ENCODE measurements around the gene RPL29.
"Not testable (repeated sequence)": the region's sequence is repeated elsewhere in the genome, so short reads cannot be mapped to it uniquely, and the experiment has no call there.

RPL29 gene

DNA sequence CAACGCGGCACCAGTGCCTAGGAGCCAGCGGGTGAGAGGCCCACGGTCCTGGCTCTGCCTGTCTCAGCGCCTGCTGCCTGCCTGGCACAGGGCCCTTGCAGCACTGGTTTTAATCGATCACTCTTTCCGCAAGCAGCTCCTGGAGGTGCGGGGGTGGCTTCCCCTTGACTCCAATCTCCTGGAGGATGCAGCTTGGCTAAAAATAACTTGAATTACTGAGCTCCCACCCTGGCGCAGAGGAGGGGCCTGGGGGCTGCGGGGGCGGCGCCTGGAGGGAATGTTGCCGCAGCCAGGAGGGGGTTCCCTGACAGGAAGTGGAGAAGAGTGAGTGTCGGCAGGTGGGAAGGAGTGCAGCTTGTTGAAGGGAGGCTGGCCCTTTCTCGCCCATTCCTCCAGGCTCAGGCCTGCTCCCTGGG lies 9.9 kb upstream of the RPL29 start:
- no peak for DNase-seq (ENCODE audit: low read depth)

DNA sequence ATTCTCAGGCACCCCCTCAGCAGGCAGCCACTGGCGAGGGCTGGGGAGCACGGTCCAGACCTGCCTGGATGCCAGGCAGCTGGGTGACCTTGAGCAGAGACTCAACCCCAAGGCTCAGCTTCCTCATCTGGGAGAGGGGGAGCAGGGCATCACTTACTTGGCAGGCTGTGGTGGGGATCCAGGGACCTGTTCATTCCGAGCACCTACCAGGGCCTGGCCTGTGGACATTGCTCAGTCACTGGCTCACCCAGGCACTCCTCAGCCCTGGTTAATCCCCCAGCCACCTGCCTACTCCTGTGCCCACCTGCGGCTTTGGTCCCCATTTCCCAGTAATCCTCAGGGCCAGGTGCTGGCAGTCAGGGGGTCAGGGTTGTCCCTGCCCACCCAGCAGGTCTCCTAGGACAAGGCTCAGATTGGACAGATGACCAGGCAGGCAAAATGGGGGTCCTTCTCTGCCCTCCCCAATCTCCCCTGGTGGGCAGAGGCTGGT lies 9.3 kb upstream of the RPL29 start:
- DNase-seq (ENCODE audit: low read depth) = no peak

DNA sequence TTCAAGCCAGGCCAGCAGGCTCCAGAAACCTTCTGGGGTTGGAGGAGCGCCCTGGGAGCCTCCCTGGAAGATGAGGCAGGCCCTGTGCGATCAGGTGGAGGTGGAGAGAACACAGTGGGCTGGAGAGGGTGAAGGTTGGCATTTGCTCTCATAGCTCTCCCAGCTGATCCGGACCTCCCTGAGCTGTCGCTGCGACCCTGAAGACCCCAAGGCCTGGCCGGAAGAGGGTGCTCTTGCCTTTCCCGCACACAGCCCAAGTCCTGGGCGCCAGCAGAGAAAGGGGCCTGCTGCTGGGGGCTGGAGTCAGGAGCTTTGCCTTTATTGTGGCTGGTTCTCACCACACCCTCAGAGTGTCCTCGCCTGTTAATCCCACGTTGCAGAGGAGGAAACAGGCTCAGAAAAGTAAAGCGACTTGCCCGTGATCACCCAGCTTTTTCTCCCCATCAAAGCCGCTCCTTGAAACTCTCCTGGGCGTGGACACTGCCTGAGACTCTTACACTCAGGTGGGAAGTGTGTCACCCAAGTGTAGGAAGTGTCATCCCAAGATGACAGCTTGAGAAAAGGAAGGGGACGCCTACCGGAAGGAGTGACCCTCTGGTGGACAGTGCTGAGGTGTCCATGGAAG lies 8.6 kb upstream of the RPL29 start:
- no peak for DNase-seq (ENCODE audit: low read depth)

DNA sequence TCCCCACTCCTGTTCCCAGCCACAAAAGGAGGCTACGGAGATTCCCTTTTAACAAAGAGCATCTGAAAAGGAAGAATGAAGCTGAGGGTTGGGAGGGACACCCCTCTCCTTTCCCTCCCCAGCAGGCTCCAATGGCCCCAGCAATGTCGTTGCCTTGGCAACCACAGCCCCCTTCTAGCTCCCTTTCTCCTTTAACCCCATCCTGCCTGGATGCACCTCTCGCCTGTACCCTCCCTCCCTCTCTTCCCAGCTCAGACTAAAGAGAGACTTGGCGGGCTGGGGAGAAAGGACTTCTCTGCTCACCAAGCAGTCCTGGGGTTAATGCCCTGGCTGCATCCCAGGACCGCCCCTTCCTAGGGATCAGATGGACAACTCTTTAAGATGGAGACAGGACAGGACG lies 7.1 kb upstream of the RPL29 start:
- no peak for DNase-seq (ENCODE audit: low read depth)

DNA sequence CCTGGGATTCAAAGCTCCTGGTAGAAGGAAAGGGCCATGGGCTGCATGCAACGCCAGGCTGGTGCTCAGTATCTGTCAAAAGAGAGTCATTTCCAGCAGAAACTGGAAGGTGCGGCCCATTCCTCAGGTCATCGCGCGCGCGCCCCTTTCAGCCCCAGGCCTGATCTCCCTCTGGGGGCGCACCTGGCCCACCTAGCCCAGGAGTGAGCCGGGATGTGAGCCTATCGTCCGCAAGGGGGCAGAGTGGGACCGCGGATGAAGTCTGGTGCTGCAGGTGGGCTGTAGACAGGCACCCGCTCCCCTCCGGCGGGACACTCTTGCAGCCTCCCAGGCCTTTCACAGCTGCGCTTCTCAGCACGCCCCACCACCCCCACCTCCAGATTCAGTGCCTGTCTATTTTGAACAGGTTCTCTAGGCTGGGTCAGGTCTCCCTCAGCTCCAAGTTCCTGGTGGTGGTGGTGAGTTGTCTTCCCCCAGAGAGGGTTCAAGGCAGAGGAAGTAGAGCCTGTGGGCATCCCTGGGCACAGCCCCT lies 5.8 kb upstream of the RPL29 start:
- peak; percentile 82 for DNase-seq (ENCODE audit: low read depth)

DNA sequence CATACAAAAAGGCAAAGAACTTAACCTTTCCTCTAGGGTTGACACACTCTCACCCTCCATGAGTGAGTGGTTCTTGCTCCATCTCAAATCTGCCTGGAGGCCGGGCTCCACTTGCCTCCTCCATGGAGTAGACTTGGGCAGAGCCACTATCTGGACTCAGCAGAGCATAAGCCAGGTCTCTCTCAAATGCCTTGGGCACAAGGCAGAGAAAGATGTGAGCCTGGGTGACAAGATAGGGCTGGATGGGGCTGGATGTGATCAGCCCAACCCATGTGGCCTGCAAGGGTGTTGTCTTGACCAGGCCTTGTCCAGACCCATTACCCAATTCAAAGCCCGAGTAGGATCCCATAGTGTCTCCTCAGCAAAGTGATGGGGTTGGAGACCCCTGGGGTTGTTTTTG lies 4.2 kb upstream of the RPL29 start:
- no peak for DNase-seq (ENCODE audit: low read depth)

DNA sequence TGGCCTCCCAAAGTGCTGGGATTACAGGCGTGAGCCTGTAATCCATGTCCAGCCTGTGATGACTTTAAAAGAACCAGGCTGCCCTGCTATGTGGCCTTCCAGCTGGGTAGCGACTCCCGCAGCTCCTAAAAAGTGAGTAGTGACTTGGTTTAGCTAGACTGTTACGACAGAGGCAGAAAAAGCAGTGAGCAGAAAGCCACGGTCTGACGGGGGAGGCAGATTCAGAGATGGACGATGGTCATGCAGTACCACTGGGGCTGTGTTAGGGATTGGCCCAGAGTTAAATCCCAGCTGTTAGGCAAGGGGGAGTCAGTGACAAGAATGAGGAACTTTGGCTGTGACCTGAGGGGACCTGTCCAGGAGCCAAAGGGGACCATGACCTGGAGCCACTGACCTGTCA lies 3.1 kb upstream of the RPL29 start:
- no peak for DNase-seq (ENCODE audit: low read depth)

DNA sequence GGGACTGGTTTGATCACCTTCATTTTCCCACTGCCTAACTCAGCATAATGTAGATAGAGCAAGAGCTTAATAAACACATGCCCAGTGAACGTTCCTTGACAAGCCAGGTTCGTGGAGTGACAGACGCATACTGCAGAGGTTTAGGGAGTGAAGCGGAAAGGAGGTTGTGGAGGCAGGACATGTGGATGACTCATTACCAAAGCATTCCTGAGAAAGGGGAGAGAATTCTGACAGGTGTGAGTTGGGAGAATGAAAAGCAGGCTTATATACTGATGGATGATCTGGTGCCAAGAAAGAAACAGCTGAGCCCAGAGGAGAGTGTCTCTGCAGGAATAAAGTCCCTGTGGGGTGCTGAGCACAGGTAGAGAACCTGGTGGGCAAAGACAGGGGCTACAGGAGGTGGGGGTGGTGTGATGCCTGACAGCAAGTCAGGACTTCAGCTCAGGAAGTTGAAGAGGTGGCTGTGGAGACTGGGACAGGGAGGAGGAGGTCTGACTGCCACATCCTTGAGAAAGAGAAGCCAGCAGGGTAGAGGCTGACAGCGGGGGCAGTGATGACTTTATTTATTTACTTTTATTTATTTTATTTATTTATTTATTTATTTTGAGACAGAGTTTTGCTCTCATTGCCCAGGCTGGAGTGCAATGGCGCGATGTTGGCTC lies 2.4 kb upstream of the RPL29 start:
- no peak for DNase-seq (ENCODE audit: low read depth)

DNA sequence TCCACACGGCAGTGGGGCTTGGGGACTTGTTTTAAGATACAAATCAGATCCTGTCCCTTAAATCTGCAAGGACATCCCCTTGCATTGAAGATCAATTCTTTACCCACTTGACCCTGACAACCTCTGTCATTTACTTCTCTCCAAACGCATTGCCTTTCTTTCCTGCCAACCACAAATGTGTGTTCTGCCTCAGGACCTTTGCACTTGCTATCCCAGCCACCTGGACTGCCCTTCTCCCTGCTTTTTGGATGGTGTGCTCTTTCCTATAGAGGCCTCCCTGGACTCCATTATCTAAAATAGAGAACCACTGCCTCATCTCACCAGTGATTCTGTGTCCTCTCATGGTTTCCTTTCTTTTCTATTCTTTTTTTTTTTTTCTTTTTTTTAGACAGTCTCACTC lies 1.5 kb upstream of the RPL29 start:
- DNase-seq (ENCODE audit: low read depth) = no peak

DNA sequence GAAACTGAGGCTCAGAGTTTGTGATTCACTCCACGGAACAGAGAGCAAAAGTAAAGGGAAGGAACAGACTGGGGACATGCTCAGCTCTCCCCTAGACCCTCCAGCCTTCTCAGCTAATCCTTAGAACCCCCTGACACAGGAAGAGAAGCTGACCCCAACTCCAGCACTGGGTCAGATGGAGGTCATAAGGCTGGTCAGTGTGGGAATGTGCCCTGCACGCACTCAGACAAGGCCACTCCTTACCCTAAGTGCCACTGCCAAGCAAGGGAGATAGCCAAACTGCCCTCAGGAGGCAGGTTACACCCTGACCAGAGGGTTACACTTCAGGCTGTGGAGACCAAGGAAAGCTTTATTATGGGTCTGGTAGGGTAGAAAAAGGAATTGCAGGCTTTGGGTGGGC lies 1.2 kb downstream of the RPL29 start:
- DNase-seq (ENCODE audit: low read depth) = no peak

DNA sequence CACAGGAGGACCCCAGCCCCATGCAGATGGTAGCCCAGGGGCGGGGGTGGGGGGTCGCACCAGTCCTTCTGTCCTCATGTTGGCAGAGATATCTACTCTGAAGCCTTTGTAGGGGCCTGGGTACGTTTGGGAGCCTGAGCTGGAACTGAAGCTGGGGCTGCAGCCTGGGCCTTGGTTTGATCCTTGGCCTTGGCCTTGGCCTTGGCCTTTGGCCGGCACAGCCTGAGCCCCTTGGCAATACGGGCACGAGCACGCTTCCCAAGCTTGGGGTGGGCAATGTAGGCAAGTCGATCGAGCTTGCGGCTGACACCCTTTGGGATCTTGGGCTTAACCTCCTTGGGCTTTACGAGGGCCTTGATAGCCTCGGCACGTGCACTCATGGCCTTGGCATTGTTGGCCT lies 2.0 kb downstream of the RPL29 start:
- DNase-seq (ENCODE audit: low read depth) = not testable (repeated sequence)

DNA sequence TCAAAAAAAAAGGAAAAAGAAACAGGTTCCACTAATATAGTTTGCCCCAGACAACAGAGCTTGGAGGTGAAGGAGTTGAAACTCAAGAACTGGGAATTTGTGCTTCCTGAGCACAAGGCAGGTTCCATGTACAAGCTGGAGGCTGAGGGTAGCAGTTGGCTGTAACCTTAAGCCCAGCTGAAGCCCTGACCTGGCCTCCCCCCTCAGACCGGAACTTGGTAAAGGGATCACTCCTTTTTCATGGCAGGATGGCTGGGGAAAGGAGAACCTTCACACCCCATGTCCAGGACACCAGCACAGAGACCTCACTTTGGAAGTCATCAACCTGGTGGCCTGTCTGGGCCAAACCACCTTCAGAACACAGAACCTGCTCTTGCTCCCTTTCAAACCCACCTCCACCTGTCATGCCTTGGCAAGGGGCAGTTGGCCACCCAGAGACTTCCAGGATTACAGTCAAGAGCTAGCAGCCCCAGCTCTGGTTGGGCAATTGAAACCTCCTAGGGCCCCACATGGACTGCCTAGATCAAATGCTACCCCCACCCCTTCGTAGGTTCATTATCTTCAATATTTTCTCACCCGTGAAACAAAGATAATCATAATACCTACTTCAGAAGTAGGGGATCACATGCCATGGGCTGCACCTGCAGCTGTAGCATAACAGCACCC lies 3.5 kb downstream of the RPL29 start:
- no peak for DNase-seq (ENCODE audit: low read depth)

DNA sequence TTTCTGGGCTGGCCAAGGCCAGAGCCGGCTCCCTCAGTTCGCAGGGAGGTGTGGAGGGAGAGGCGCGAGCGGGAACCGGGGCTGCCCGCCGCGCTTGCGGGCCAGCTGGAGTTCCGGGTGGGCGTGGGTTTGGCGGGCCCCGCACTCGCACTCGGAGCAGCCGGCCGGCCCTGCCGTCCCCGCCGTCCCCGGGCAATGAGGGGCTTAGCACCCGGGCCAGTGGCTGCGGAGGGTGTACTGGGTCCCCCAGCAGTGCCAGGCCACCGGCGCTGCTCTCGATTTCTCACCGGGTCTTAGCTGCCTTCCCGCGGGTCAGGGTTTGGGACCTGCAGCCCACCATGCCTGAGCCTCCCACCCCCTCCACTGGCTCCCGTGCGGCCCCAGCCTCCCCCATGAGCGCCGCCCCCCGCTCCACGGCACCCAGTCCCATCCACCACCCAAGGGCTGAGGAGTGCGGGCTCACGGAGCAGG lies 5.2 kb downstream of the RPL29 start:
- DNase-seq (ENCODE audit: low read depth) = not testable (repeated sequence)

DNA sequence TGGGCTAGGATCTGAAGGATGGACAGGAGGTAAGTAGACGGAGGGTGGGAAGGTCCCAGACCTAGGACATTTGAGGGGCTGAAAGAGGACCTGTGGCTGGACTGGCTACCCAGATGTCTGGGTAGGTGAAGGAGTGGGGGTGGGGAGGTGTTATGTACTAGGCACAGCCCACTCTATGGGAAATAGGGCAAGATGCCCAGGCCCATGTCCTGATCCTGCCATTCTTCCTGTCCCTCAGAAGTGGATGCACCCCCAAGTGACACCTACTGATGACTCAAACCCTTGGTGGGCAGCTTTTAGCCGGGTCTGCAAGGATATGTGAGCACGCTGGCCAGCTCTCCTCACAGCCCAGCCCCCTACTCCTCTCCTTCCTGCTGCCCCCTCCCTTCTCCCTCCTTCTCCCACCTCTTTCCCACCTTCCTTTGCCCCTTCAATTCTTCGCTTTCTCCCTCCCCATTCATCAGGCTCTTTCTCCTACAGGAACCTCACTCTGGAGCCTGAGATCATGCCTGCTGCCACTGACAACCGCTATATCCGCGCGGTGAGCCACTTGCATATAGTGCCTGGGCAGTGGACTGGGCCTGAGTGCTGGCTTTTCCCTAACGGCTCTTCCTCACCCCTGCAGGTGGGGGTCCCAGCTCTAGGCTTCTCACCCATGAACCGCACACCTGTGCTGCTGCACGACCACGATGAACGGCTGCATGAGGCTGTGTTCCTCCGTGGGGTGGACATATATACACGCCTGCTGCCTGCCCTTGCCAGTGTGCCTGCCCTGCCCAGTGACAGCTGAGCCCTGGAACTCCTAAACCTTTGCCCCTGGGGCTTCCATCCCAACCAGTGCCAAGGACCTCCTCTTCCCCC lies 7.2 kb downstream of the RPL29 start:
- DNase-seq (ENCODE audit: low read depth) = no peak

DNA sequence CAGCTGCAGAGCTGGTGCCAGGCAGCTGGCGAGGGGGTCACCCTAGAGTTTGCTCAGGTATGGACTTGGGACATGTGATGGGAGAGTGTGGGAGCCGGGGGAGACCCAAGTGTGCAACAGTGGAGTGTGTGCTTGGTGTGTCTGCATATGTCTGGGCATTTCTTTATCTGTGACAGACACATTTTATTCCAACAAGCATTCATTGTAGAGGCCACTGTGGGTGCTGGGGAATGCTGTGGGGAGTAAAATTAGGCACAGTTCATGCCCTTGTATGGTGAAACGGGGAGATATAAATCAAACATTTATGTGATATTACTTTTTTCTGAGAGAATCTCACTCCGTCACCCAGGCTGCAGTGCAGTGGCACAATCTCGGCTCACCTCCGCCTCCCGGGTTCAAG lies 8.1 kb downstream of the RPL29 start:
- no peak for DNase-seq (ENCODE audit: low read depth)

DNA sequence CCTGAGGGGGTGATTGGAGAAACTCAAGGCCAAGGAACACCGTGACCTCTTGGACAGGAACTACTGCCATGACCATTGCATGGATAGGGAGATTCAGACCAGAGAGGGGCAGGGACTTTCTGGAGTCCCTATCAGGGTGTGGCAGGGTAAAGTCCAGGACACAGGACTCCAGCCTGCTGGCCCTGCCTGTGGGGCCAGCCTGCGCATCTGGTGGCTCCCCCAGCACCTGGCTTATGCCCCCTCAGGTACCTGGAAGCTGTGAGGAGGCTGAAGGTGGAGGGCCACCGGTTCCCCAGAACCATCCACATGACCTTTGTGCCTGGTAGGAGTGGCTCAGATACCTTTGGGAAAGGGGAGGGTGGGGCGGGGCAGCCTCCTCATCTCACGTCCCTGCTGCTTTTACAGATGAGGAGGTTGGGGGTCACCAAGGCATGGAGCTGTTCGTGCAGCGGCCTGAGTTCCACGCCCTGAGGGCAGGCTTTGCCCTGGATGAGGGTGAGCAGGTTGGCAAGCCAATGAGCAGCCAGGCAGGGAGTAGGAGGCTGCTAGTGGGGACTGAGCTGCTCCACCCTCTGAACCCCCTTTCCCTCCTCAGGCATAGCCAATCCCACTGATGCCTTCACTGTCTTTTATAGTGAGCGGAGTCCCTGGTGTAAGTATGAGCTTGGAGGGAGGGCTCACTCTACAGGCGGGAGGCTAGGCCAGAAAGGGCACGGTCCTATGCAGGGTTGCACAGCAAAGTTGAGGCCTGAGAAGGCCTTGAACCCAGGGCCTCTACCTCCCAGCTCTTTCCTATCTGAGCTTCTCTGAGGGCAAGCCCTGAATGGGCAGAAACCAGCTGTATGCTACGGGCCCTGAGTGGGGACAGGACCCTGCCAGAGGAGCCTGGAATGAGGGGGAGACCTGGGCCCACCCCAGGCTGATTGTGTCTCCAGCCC lies 9.4 kb downstream of the RPL29 start:
- no peak for DNase-seq (ENCODE audit: low read depth)

DNA sequence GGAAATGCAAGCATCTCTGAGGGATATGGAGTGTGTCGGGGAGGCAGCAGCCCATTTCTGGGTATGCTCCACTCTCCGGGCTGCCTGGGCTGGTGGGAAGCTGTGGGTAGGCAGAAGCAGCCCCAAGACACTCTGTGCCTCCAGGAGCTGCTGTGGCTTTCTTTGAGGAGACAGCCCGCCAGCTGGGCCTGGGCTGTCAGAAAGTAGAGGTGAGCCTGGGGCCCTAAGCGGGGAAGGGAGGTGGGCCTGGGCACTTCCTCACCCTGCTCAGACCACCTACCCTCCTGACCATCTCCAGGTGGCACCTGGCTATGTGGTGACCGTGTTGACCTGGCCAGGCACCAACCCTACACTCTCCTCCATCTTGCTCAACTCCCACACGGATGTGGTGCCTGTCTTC lies 10.6 kb downstream of the RPL29 start:
- DNase-seq (ENCODE audit: low read depth) = no peak

DNA sequence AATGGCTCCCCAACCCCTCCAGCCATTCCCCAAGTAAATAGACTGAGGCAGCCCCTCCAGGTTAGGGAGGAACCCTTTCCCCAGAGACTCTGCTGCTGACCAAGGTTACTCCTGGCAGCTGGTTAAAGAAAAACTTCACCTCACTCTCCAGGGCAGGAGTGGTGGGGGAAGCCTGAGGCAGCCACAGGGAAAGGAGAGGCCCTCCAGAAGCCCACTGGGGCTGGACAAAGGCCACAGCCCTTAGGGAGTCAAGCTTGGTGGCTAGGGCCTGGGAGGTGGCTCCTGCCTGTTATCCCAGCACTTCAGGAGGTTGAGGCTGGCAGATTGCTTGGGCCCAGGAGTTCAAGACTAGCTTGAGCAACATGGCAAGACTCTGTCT lies 11.4 kb downstream of the RPL29 start:
- no peak for DNase-seq (ENCODE audit: low read depth)

DNA sequence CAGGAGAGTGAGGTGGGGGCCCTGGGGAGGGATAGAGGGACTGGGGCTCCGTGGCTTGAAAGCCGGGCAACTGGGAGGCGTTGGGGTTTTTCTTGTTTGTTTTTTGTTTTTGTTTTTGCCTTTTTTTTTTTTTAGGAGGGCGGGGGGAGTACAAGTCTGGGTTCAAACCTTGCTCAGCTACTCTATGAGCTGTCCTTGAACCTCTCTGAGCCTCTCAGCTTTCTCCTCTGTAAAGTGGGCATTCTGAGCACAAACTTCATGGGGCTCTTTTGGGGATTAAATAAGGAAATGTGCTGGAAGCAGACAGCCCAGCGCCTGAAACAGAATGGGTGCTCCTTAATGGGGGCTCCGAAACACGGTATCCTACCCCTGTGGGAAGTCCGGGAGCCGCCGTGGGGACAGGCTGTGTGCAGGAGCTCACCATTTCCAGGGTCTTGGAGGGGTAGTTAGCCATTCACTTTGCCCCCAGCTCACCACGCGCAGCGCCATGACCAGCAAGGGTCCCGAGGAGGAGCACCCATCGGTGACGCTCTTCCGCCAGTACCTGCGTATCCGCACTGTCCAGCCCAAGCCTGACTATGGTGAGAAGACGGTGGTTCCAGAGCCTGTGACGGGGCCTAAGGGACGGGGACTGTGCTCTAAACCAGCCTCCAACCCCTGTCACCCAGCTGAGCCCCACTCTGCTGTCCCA lies 12.0 kb downstream of the RPL29 start:
- no peak for DNase-seq (ENCODE audit: low read depth)

DNA sequence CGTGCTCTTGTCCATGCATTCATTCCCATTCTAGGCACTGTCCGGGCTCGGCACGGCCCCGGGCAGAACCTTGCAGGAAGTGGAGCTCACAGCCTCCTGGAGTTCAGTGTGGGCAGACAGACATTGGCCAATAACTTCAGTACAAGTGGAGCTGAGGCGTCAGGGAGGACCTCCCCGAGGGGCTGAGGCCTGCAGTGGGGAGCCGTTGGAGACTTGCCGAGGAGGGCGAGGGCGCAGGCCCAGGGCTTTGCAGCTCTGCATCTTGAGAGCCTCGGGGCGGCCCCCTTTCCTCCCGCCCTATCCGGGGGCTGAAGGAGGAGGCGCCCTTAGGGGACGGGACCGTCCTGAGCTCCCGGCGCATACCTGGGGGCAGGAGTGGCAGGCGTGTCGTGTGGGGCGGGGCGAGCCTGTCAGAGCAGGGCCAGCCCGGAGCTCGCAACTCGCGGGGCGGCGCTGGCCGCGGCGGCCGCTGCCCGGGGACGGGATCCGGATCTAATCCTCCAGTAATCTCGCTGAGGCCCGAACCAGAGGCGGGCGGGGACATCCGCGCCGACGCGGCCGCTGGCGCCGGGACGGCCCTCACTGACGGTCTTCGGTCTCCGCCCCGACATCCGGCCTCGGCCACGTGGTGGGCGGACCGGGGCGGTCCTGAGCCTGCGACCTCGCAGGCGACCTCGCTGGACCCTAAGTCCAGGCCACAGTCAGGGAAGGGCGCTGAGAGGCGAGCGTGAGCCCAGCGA lies 12.7 kb downstream of the RPL29 start, which contains the start of gene ACY1:
Gene ACY1 (plus strand): TSS at position 698 of the 740 bp plus-strand sequence. CDS start 530 bp downstream, outside the sequence.
- peak; percentile 49 for DNase-seq (ENCODE audit: low read depth)
